Stimulated activated CD4-positive, alpha-beta T cell treated with anti-CD3 and anti-CD28 coated beads, Interleukin-4, amount 100 ng/mL, for 4 hours (primary cell): ENCODE measurements around the gene SSB.
A peak's percentile ranks its signal among the peaks of the same experiment; 100 is the strongest.
"Not testable (repeated sequence)": the region's sequence is repeated elsewhere in the genome, so short reads cannot be mapped to it uniquely, and the experiment has no call there.

Experiments
- DNase-seq, 2 experiments: peaks; one replicate each; pipeline ENCODE4 v3.0.0-alpha.2; 2020

SSB gene

GRCh38 chr2:169798718-169799592 is at the start of gene SSB:
TSS of gene SSB (plus strand) at chr2:169798871. CDS start at chr2:169800961, 2,090 bp downstream.
- peak; percentile 93 to 95 for DNase-seq

GRCh38 chr2:169752752-169753151 is 45.9 kb upstream of the SSB start:
- no peak for DNase-seq

- no peak for DNase-seq
Measured at GRCh38 chr2:169755083-169755870, 43.4 kb upstream of the SSB start.

- DNase-seq, result no peak
Measured at GRCh38 chr2:169756342-169756741, 42.3 kb upstream of the SSB start.

GRCh38 chr2:169757356-169757755 is 41.3 kb upstream of the SSB start:
- no peak for DNase-seq

- no peak for DNase-seq
Measured at GRCh38 chr2:169757778-169758177, 40.9 kb upstream of the SSB start.

DNA sequence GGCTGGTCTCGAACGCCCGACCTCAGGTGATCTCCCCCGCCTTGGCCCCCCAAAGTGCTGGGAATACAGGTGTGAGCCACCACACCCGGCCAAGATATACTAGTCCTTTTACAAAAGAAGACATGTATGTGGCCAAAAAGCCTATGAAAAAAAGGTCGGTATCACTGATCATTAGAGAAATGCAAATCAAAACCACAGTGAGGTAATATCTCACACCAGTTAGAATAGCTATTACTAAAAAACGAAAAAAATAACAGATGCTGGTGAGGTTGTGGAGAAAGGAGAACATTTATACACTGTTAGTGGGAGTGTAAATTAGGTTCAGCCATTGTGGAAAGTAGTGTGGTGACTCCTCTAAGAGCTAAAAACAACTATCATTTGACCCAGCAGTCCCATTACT is 38.7 kb upstream of the SSB start:
- DNase-seq, result no peak

GRCh38 chr2:169760798-169761197 is 37.9 kb upstream of the SSB start:
- not testable (repeated sequence) for DNase-seq

GRCh38 chr2:169761251-169761969 is 37.3 kb upstream of the SSB start:
- DNase-seq, result no peak

DNA sequence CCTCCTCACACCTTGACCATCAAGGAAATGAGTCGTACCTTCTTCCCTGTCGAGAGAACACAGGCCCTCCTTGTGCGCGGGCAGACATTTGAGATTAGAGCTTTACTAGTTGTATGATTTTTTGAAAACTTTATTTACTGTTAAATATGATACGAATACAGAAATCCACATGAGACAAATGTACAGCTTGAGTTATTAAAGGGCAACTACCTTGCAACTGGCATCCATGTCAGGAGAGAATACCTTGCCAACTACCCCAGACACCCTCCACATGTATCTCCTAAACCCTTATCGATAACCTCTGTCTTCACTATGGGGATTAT is 36.7 kb upstream of the SSB start:
- DNase-seq, result no peak

DNA sequence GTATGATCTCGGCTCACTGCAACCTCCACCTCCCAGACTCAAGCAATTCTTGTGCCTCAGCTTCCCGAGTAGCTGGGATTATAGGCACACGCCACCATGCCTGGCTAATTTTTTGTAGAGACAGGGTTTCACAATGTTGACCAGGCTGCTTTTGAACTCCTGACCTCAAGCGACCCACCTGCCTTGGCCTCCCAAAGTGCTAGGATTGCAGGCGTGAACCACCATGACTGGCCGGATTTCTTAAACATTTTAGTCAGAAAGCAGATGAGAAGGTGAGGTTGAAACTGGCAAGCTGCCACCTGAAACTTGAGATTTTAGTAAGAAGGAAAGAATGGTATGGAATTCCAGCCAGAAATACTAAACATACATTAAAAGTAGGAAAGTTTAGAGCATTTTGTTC is 33.1 kb upstream of the SSB start:
- DNase-seq, result no peak

DNA sequence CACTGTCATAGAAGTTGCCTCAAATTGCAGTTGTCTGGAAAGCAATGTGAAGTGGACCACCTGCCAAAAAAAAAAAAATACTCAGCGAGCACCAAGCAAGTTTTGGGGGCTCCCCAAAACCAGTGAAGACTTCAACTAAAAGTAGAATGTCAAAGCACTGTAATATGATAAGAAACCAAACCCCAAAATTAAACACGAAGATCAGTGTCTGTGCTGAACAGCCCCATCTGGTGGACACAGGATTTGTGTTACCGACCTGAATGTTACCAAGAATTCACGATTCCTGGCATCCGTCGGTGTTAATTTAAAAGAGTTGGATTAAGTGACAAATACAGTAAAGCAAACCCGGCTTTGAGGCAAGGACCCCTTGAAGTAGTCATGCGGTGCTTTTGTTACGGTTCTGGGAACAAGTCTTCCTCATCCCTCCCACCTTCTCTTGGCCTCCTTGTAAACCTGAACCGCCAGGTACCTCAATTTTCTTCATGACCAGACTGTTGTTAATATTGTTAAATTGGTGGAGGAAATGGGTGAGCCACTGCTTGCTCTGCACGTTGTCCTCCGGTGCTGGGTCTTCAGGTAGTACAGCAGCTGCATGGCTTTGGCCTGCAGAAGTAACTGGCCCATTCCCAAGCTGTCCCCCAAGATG is 31.3 kb upstream of the SSB start:
- peak; percentile 31 to 45 for DNase-seq

- peak; percentile 31 to 44 for DNase-seq
Measured at GRCh38 chr2:169768262-169768995, 30.2 kb upstream of the SSB start.

DNA sequence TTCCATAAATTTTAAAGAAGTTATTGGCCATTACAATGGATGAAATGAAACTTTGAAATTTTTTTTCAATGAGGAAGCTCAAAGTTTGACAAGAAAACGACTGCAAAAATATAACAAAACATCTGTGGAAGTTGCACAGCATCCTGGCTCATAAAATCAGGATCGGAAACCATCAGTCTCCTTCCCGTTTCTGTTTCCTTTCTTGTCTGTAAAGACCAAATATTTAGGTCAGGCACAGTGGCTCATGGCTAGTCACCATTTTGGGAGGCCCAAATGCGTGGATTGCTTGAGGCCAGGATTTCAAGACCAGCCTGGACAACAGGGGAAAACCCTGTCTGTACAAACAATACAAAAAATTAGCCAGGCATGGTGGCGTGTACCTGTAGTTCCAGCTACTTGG is 27.6 kb upstream of the SSB start:
- DNase-seq, result no peak

- DNase-seq, result no peak
Measured at GRCh38 chr2:169771612-169772011, 27.1 kb upstream of the SSB start.

DNA sequence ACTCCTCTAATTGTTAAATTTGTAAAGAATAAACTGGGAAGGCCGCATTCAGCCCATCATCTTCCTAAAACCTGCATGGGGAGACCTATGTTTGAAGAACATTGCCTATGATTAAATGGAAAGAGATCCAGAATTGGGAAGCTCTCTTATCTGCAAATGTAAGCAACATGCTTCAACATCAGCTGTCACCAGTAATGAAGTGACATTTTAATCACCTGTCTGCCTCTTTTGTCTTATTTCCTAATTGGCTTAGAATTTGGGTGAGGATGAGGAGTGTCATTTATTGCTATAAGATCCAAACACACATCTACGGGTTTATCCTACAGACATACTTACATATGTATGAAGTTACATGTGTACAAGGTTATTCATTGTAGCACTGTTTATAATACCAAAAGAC is 26.0 kb upstream of the SSB start:
- DNase-seq, result no peak

- DNase-seq, result no peak
Measured at GRCh38 chr2:169775354-169775753, 23.3 kb upstream of the SSB start.

GRCh38 chr2:169775765-169776164 is 22.9 kb upstream of the SSB start:
- no peak for DNase-seq

DNA sequence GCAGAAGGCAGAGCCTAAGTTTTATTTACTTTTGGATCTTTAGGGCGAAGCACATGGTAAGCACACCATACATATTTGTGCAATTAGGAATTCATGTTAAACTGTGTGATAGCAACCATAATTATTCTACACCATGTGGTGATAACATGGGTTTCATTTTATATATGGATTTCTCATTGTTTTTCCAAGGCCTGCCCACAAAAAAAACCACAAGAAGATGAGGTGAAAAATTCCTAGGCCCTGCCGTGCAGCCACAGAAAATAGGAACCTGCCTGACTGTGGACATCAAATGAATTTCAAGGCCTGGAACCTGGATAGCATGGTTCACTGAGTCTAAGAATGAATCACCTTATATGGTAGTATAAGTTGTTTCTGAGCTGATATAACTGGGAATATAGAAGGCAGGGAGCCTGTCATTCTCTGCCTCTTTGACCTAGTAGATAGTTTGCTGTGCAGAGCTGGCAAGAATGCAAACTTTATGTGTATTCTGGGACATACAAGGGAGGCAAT is 22.4 kb upstream of the SSB start:
- DNase-seq, result no peak

DNA sequence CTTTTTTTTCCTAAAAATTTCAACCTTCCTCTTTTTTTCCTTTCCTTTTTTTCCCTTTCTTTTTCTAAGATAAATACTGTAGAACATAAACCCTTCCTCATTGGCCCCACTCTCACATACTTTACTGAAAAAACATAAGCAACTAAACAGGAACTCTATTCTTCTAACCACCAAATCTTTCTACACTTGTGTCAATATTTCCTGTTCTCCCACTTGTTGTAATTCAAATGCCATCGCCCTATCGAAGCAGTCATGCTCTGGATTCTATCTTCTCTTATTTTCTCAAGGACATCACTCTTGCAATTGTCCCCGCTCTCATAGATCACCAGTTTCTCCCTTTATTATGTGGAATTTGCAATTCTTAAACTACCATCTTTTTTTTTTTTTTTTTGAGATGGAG is 20.2 kb upstream of the SSB start:
- DNase-seq, result no peak

- DNase-seq, result no peak
Measured at GRCh38 chr2:169781249-169782013, 17.2 kb upstream of the SSB start.
